ENCODE measurements around the gene SLC38A11.

Gene SLC38A11

GRCh38 chr2:164913011-164913410 is 42.3 kb downstream of the SLC38A11 start:
- ChIA-PET POLR2A (interaction anchor here (1.3 kb wide), 1 partner anchor 71 kb away, joined by 4 read pairs; the partner anchor contains the start of gene COBLL1), CTCF (interaction anchor here (0.7 to 0.8 kb wide), 2 partner anchors 65 to 71 kb away, joined by 3 read pairs; partner anchors contain the start of gene COBLL1)
- TF ChIP-seq HDGF (IDR thresholded peaks at IDR 0.05; ENCODE audit: borderline replicate concordance) (no peak), LEF1 (IDR thresholded peaks at IDR 0.05; ENCODE audit: borderline replicate concordance) (no peak), ARNT (IDR thresholded peaks at IDR 0.05) (no peak), TARDBP (IDR thresholded peaks at IDR 0.05) (no peak), L3MBTL2 (conservative IDR thresholded peaks at IDR 0.05) (no peak), SUZ12 (IDR thresholded peaks at IDR 0.05) (no peak), SP1 (IDR thresholded peaks at IDR 0.05) (no peak), BHLHE40 (IDR thresholded peaks at IDR 0.05; ENCODE audit: borderline replicate concordance) (no peak), FOXA1 (IDR thresholded peaks at IDR 0.05) (no peak), FOXM1 (IDR thresholded peaks at IDR 0.05; ENCODE audit: borderline replicate concordance) (no peak), ZNF384 (IDR thresholded peaks at IDR 0.05) (no peak), PKNOX1 (IDR thresholded peaks at IDR 0.05) (no peak)
- no peak for DNase-seq (ENCODE audit: extremely low spot score)

DNA sequence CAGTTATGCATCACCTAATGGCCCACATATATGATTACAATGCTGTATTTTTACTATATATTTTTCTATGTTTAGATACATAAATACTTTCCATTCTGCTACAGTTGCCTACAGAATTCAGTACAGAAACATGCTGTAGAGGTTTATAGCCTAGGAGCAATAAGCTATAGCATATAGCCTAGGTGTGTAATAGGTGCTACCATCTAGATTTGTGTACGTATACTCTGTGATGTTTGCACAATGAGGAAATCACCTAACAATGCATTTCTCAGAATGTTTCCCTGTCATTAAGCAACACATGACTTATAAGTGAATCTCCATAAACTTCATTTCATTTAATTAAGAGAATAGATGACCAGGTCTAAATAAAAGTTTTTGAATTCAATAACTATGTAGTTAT is 43.5 kb downstream of the SLC38A11 start:
- CTCF ChIA-PET: no interaction called here
- POLR2A ChIA-PET: no interaction called here
- no peak for TF ChIP-seq ELF4 (IDR thresholded peaks at IDR 0.05)
- TF ChIP-seq L3MBTL2 (conservative IDR thresholded peaks at IDR 0.05): no peak
- no peak for TF ChIP-seq FOXA1 (IDR thresholded peaks at IDR 0.05)
- no peak for TF ChIP-seq FOXK2 (IDR thresholded peaks at IDR 0.05)
- TF ChIP-seq HDGF (IDR thresholded peaks at IDR 0.05; ENCODE audit: borderline replicate concordance): no peak
- no peak for TF ChIP-seq ARNT (IDR thresholded peaks at IDR 0.05)
- no peak for TF ChIP-seq SP1 (IDR thresholded peaks at IDR 0.05)
- no peak for TF ChIP-seq PKNOX1 (IDR thresholded peaks at IDR 0.05)
- no peak for TF ChIP-seq FOXM1 (IDR thresholded peaks at IDR 0.05; ENCODE audit: borderline replicate concordance)
- TF ChIP-seq NFRKB (IDR thresholded peaks at IDR 0.05): no peak
- TF ChIP-seq BHLHE40 (IDR thresholded peaks at IDR 0.05; ENCODE audit: borderline replicate concordance): no peak
- no peak for TF ChIP-seq CTBP1 (IDR thresholded peaks at IDR 0.05; ENCODE audit: borderline replicate concordance)
- TF ChIP-seq TARDBP (IDR thresholded peaks at IDR 0.05): no peak
- TF ChIP-seq SUZ12 (IDR thresholded peaks at IDR 0.05): no peak
- TF ChIP-seq LEF1 (IDR thresholded peaks at IDR 0.05; ENCODE audit: borderline replicate concordance): no peak
- no peak for TF ChIP-seq ZNF384 (IDR thresholded peaks at IDR 0.05)
- DNase-seq (ENCODE audit: extremely low spot score): no peak

DNA sequence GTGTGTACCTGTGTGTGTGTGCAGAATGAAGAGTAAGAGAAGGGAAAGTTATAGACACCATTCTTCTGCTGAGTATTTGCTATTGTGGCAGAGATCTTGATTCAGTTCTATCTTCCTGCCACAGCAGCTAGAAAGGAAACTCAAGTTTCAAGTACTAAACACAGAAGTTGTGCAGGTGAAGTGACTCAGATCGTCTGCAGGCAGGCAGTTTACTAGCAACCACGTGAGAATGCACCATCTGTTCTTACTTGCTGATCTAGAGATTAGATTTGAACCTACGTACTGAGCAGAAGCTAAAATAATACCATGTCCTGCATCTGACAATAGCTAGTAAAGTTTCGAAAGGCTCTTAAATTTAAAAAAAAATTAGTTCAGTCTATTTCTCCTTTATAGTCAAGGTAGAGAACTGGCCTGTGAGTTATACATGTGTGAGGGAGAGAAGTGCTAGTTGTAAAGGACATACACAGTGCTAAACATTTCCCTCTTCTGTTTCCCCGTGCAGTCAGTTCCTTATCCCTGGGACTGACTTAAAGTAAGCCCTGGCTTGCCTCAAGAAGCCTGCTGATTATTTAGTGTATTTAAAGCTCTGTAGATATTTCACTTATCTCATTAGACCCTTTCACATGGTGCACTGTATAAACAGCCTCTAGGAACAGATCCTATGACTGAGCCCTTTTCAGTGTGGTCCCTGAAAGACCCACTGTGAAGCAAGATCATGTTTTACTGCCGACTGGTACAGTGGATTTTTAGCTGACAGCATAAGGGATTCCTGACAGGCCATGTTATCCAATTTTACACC is 45.0 kb downstream of the SLC38A11 start:
- peak; percentile 24 for DNase-seq (ENCODE audit: extremely low spot score)
- POLR2A ChIA-PET: no interaction called here

DNA sequence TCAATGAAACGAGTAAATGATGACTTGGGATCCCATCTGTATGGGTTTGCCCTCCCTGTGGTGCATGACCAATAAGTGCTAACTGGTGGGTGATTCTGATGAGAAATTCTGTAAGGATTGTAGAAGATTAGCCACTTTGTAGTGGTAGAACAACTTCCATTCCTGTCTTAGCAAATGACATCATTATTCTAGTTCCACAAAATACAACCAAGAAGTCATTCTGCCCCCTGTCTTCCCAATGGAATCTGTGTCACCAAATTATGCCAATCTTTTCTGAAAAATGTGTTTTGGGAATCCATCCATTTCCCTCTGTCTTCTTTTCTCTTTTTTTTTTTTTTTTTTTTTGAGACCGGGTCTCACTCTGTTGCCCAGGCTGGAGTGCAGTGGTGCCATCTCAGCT is 48.4 kb downstream of the SLC38A11 start:
- no peak for DNase-seq (ENCODE audit: extremely low spot score)
- CTCF ChIA-PET: no interaction called here
- no peak for TF ChIP-seq TARDBP (IDR thresholded peaks at IDR 0.05)
- TF ChIP-seq LEF1 (IDR thresholded peaks at IDR 0.05; ENCODE audit: borderline replicate concordance): no peak
- TF ChIP-seq NFRKB (IDR thresholded peaks at IDR 0.05): no peak
- no peak for TF ChIP-seq FOXM1 (IDR thresholded peaks at IDR 0.05; ENCODE audit: borderline replicate concordance)
- POLR2A ChIA-PET: no interaction called here

More for the DNA sequence above, 45.0 kb downstream of the SLC38A11 start:
- CTCF ChIA-PET: interaction anchor here (0.7 to 1.0 kb wide), 2 partner anchors 11 to 68 kb away, joined by 3 read pairs; partner anchors contain the start of gene COBLL1
- no peak for TF ChIP-seq TARDBP (IDR thresholded peaks at IDR 0.05)
- no peak for TF ChIP-seq HDGF (IDR thresholded peaks at IDR 0.05; ENCODE audit: borderline replicate concordance)

- ChIA-PET POLR2A (interaction anchor here (1.0 kb wide), 1 partner anchor 64 kb away, joined by 3 read pairs; the partner anchor contains the start of gene COBLL1), CTCF (no interaction called here)
Measured at GRCh38 chr2:164905307-164905706, 50.0 kb downstream of the SLC38A11 start.

GRCh38 chr2:164903951-164904350 is 51.4 kb downstream of the SLC38A11 start:
- ChIA-PET POLR2A (no interaction called here), CTCF (no interaction called here)
- no peak for DNase-seq (ENCODE audit: extremely low spot score)

More at GRCh38 chr2:164905307-164905706, 50.0 kb downstream of the SLC38A11 start:
- TF ChIP-seq NFRKB (IDR thresholded peaks at IDR 0.05) (no peak), FOXA1 (IDR thresholded peaks at IDR 0.05) (no peak), PKNOX1 (IDR thresholded peaks at IDR 0.05) (no peak), TARDBP (IDR thresholded peaks at IDR 0.05) (no peak), SP1 (IDR thresholded peaks at IDR 0.05) (no peak), FOXM1 (IDR thresholded peaks at IDR 0.05; ENCODE audit: borderline replicate concordance) (no peak), SUZ12 (IDR thresholded peaks at IDR 0.05) (no peak), LEF1 (IDR thresholded peaks at IDR 0.05; ENCODE audit: borderline replicate concordance) (no peak), FOXK2 (IDR thresholded peaks at IDR 0.05) (no peak), HDGF (IDR thresholded peaks at IDR 0.05; ENCODE audit: borderline replicate concordance) (no peak), ELF4 (IDR thresholded peaks at IDR 0.05) (no peak)
- no peak for DNase-seq (ENCODE audit: extremely low spot score)

More at GRCh38 chr2:164903951-164904350, 51.4 kb downstream of the SLC38A11 start:
- TF ChIP-seq ELF4 (IDR thresholded peaks at IDR 0.05) (no peak), L3MBTL2 (conservative IDR thresholded peaks at IDR 0.05) (no peak), SUZ12 (IDR thresholded peaks at IDR 0.05) (no peak), NFRKB (IDR thresholded peaks at IDR 0.05) (no peak), ZNF384 (IDR thresholded peaks at IDR 0.05) (no peak), CTBP1 (IDR thresholded peaks at IDR 0.05; ENCODE audit: borderline replicate concordance) (no peak), FOXA1 (IDR thresholded peaks at IDR 0.05) (no peak), SP1 (IDR thresholded peaks at IDR 0.05) (no peak), HDGF (IDR thresholded peaks at IDR 0.05; ENCODE audit: borderline replicate concordance) (no peak), ARNT (IDR thresholded peaks at IDR 0.05) (no peak), FOXK2 (IDR thresholded peaks at IDR 0.05) (no peak), BHLHE40 (IDR thresholded peaks at IDR 0.05; ENCODE audit: borderline replicate concordance) (no peak)
